OCI-LY7 (cell line): ENCODE results near the gene S100A6.

Experiments
- EZH2phosphoT487 ChIP-seq: fragments of 200-600 bp; sonication (generic); IDR thresholded peaks from 2 replicates; pipeline ENCODE4 v1.6.1; 2018; ENCODE audit warnings: low read depth, borderline replicate concordance, mild to moderate bottlenecking, mixed run types, antibody characterized with exemption, low read length, moderate library complexity, mixed read lengths
- TF ChIP-seq, protein P1 (sequence below): fragments of 200-600 bp; sonication (generic); conservative IDR thresholded peaks from 2 replicates; pipeline ENCODE4 v1.5.1; 2014; ENCODE audit warnings: mild to moderate bottlenecking, antibody characterized with exemption, low read length, moderate library complexity, mixed read lengths

- TF ChIP-seq, protein P1, sequence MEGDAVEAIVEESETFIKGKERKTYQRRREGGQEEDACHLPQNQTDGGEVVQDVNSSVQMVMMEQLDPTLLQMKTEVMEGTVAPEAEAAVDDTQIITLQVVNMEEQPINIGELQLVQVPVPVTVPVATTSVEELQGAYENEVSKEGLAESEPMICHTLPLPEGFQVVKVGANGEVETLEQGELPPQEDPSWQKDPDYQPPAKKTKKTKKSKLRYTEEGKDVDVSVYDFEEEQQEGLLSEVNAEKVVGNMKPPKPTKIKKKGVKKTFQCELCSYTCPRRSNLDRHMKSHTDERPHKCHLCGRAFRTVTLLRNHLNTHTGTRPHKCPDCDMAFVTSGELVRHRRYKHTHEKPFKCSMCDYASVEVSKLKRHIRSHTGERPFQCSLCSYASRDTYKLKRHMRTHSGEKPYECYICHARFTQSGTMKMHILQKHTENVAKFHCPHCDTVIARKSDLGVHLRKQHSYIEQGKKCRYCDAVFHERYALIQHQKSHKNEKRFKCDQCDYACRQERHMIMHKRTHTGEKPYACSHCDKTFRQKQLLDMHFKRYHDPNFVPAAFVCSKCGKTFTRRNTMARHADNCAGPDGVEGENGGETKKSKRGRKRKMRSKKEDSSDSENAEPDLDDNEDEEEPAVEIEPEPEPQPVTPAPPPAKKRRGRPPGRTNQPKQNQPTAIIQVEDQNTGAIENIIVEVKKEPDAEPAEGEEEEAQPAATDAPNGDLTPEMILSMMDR: no peak
- TF ChIP-seq EZH2phosphoT487: no peak
Observed at GRCh38 chr1:153583976-153584375, 48.2 kb upstream of the S100A6 start.
